D721Med (cell line): ENCODE results near the gene SLC5A11.

Source experiments
- DNase-seq: peaks from one replicate; pipeline ENCODE4 v3.0.0; 2011; ENCODE audit warnings: low spot score; ENCODE audit not compliant: insufficient read length
- FAIRE-seq: peaks from 2 replicates; lab custom pipeline; 2011; peaks lifted over from hg19 to GRCh38; lab: Jason Lieb, UNC
- TF ChIP-seq, protein P1 (sequence below): IDR thresholded peaks from 2 replicates; pipeline ENCODE4 v1.5.1; 2012; ENCODE audit warnings: mild to moderate bottlenecking, control low read depth; ENCODE audit not compliant: insufficient read depth; ENCODE audit errors: missing control alignments

Gene SLC5A11

DNA sequence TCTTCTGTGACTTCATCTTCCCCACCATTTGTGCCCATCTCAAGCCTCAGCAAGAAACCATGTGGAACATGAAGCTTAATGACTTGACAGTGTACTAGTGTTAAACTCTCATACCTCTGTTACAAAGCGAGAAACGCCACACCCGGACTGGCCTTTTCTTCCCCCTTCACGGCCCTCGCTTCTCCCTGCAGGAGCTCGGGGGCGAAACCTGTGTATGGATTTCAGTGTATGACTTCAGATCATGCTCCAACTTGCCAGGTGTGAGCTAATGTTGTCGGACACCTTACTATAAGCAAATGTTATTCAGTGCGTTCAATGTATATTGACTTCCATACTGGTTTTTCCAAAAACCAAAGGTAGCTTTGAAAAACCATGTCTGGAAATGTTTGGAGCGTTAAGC, 20.1 kb upstream of the SLC5A11 start:
- DNase-seq (no peak), FAIRE-seq (no peak)
- TF ChIP-seq, protein P1, sequence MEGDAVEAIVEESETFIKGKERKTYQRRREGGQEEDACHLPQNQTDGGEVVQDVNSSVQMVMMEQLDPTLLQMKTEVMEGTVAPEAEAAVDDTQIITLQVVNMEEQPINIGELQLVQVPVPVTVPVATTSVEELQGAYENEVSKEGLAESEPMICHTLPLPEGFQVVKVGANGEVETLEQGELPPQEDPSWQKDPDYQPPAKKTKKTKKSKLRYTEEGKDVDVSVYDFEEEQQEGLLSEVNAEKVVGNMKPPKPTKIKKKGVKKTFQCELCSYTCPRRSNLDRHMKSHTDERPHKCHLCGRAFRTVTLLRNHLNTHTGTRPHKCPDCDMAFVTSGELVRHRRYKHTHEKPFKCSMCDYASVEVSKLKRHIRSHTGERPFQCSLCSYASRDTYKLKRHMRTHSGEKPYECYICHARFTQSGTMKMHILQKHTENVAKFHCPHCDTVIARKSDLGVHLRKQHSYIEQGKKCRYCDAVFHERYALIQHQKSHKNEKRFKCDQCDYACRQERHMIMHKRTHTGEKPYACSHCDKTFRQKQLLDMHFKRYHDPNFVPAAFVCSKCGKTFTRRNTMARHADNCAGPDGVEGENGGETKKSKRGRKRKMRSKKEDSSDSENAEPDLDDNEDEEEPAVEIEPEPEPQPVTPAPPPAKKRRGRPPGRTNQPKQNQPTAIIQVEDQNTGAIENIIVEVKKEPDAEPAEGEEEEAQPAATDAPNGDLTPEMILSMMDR, result no peak

DNA sequence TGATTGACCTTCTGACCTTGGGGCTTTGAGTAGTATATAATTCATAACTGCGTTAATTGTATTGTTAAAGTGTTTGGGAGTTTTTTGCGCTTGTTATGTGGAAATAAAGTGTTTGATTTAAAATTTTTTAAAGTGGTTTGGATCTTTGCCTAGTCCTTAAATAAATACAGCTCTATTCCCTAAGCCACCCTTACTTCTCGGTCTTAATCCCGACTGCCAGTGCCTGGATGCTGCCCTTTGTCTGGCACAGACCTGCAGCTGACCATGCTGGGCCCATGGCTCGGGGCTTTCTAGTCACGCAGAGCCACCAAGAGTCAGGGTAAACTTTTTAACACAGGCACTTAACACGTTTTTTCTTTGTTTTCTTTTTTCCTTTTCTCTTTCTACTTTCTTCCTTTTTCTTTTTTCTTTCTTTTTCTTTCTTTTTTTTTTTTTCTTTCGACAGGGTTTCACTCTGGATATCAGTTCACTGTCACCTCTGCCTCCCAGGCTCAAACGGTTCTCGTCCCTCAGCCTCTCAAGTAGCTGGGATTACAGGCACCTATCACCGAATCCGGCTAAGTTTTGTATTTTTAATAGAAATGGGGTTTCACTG, 19.6 kb upstream of the SLC5A11 start:
- TF ChIP-seq, protein P1, result no peak
- FAIRE-seq (no peak), DNase-seq (no peak)

DNA sequence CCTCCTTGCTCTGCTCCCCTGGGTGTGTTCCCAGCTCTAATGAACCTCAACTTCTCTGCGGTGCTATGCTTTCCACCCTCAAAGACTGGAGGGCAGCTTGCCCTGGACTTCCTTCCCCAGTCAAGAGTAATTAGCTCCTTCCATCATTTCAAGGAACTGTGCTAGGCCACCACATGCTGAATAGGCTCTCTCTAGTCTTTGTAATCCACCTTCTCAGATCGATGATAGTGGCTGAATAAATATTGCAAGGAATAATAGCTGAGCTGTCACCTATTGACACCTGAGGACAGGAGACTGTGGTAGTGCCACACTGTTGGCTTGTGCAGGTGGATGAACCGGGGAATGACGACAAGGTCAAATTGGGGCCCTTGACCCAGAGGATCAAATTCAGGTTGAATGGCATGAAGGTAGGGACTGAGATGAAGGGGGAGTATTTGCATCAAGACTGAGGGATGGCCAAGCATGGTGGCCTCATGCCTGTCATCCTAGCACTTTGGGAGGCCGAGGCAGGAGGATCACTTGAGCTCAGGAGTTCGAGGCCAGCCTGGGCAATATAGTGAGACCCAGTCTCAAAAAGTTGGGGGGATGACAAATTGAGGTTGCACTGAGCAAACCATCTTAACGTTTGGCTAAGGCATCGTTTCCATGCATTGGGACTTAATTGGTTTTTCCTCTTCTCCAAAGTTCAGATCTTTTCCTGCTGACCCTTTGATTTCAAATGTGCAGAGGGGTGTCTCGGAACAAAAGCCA, 18.8 kb upstream of the SLC5A11 start:
- FAIRE-seq (no peak), DNase-seq (no peak)
- TF ChIP-seq, protein P1, result no peak

DNA sequence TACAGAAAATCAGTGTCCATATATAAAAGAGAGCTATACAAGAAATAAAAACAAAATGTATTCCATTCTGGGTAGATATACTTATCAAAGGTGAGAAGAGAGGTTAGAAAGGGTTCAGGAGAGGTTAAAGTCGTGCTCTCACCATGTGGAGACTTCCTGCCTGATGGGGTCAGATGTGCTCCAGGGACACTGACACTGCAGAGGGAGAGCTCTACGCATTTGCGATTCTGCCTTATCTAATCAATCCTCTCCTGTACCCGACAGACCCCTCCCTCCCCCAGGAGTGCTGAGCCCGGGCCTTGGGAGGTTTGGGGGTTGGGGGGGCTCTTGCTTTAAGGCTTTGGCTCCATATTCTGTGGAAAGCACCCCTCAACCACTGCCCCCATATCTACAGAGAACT, 16.6 kb upstream of the SLC5A11 start:
- DNase-seq, result no peak
- FAIRE-seq, result no peak
- TF ChIP-seq, protein P1, result no peak

DNA sequence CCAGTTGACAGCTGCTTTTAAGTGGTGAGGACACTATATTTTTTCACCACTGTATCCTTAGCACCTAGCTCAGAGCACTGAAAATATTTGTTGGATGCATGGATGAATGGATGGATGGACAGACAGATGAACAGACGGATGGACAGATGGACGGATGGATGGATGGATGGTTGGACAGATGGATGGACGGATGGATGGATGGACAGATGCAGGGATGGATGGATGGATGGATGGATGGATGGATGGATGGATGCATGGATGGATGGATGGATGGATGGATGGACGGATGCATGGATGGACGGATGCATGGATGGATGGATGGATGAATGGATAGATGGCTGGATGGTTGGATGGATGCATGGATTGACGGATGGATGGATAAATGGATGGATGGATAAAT, 12.4 kb upstream of the SLC5A11 start:
- TF ChIP-seq, protein P1, result no peak
- DNase-seq (no peak), FAIRE-seq (no peak)

DNA sequence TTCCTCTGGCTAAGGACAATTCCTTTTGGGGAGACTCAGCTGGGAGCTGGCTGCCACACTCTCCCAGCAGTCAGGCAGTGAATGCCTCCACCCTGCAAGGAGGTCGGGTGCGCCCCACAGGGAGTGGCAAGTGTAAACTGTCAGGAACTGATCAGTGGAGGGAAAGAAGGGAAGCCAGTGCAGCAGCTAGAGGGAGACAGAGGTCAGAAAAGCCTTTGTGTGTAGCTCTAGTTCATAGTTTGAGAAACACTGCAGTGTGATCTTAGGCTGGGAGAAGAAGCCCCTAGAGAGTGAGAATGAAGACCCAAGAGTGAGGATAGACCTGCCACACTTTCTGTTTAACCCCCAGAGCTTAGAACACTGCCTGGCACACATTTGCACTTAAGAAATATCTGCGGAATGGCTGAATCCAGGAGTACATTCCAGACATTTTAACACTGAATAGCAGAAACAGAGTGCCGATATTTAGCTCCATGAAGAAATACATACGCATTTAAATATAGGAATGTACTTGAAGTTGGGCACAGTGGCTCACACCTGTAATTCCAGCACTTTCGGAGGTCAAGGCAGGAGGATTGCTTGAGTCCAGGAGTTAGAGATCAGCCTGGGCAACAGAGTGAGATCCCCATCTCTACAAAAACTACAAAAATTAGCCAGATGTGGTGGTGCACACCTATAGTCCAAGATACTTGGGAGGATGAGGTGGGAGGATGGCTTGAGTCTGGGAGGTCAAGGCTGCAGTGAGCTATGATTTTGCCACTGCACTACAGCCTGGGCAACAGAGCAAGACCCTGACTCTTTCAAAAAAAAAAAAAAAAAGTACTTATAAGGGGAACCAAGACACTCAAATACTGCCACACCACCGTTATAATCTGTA, 11.1 kb upstream of the SLC5A11 start:
- FAIRE-seq (no peak), DNase-seq (peak; percentile 44)
- TF ChIP-seq, protein P1, result peak; percentile 68
